Measurements from ENCODE around the gene ERBB4.
"Not testable (repeated sequence)": the region's sequence is repeated elsewhere in the genome, so short reads cannot be mapped to it uniquely, and the experiment has no call there.

Gene ERBB4

DNA sequence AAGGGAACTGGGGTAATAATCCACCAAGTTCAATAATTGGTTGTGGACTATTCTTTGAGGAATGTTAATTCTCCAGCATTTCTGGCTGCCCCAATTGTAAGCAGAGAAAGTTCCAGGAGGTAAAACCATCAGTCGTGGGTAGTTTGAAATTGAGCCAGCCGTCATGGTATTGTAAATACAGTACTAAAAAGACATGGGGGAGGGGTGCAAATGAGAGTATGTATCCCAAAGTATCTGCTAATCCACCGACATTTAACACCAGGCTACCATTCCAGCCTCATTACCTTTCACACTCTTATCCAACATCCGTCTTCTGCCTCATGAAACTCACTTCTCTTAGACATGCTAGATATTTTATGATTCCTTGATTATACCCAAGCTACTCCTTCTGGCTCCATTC, 507.9 kb downstream of the ERBB4 start:
- TF ChIP-seq Cebpa-rat (IDR thresholded peaks at IDR 0.05): no peak
- no peak overlapping the region for H3K4me2 ChIP-seq
- no peak overlapping the region for H3K9ac ChIP-seq
- no peaks in the 10 kb centered on the region for H3K9me3 ChIP-seq
- no peak overlapping the region for H3K27ac ChIP-seq
- no peaks in the 10 kb centered on the region for H4K20me1 ChIP-seq
- H3K27me3 ChIP-seq: no peaks in the 10 kb centered on the region
- no peaks in the 10 kb centered on the region for H3K4me1 ChIP-seq
- no peaks in the 10 kb centered on the region for H3K36me3 ChIP-seq
- H3K4me3 ChIP-seq: no peak overlapping the region

DNA sequence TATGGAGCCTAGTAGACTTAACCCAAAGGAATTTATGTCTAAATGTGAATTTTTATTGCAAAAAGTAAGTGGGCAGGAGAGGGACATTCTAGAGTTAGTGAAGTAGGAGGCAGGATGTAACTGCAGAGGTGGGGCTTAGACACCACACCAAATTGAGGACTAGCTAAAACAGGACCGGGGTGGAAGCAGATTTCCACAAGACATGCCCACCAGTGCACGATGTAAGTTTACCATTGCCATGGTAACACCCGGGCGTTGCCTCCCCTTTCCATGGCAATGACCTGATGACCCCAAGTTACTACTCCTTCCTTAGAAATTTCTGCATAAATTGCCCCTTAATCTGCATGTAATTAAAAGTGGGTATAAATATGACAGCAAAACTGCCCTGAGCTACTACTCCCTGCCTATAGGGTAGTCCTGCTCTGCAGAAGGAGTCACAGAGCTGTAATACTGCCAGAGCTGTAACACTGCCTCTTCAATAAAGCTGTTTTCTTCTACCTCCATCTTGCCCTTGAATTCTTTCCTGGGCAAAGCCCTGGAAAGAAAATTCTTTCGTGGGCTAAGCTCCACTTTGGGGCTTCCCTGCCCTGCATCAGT, 509.7 kb downstream of the ERBB4 start:
- Histone ChIP-seq H3K4me3 (no peak overlapping the region), H3K4me2 (no peak overlapping the region), H3K36me3 (no peaks in the 10 kb centered on the region), H3K9me3 (no peaks in the 10 kb centered on the region), H3K27me3 (no peaks in the 10 kb centered on the region), H3K4me1 (no peaks in the 10 kb centered on the region), H4K20me1 (no peaks in the 10 kb centered on the region), H3K9ac (no peak overlapping the region), H3K27ac (no peak overlapping the region)
- TF ChIP-seq Cebpa-rat (IDR thresholded peaks at IDR 0.05): no peak

GRCh38 chr2:212027681-212028628, 510.6 kb downstream of the ERBB4 start:
- Histone ChIP-seq H3K9ac (no peak overlapping the region), H3K27ac (no peak overlapping the region), H3K4me2 (no peak overlapping the region), H3K9me3 (no peaks in the 10 kb centered on the region), H3K4me3 (no peak overlapping the region), H3K27me3 (no peaks in the 10 kb centered on the region), H3K36me3 (no peaks in the 10 kb centered on the region), H4K20me1 (no peaks in the 10 kb centered on the region), H3K4me1 (no peaks in the 10 kb centered on the region)
- TF ChIP-seq Cebpa-rat (IDR thresholded peaks at IDR 0.05): no peak

DNA sequence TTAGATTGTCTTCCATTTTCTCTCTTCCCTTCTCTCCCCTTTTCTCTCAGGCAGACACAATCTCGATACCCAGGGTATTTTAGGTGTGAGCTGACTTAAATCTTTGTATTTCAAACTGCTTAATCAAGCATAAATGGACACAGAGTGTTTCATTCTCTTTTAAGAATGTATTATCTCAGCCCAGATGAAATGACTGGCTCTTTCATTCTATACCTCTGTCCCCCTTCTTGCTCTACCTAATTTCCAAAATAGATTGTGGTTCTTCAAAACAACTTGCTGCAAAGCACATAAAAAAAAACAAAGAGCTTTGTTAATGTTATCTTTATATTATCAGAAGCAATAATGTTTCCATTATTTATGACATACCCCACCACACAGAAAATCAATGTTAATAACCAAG, 514.6 kb downstream of the ERBB4 start:
- Histone ChIP-seq H3K4me3 (no peak overlapping the region), H3K9me3 (no peaks in the 10 kb centered on the region), H3K27ac (no peak overlapping the region), H3K27me3 (no peaks in the 10 kb centered on the region), H3K4me2 (no peak overlapping the region), H3K36me3 (no peaks in the 10 kb centered on the region), H3K4me1 (no peaks in the 10 kb centered on the region), H4K20me1 (no peaks in the 10 kb centered on the region), H3K9ac (no peak overlapping the region)
- TF ChIP-seq Cebpa-rat (IDR thresholded peaks at IDR 0.05): no peak

DNA sequence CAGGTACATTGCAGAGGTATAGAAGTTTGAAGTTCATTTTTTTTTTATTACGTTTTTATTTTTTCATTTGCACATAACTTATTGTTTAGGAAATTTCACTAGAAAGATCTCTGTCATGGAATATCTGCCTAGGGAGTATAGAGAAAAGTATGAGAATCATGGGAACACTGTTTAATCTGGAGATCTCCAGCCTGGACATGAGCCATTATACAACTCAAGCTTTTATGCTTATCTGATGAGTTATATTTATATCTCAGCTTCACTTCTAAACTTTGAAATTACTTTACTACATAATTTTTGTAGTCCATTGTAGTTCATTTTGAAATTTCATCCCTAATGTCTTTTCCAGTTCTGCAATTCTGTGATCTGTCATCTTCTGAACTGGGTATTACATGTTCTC, 515.6 kb downstream of the ERBB4 start:
- TF ChIP-seq Cebpa-rat (IDR thresholded peaks at IDR 0.05): no peak
- Histone ChIP-seq H3K27ac (no peak overlapping the region), H3K9ac (no peak overlapping the region), H3K27me3 (no peaks in the 10 kb centered on the region), H3K4me2 (no peak overlapping the region), H3K9me3 (no peaks in the 10 kb centered on the region), H3K4me1 (no peaks in the 10 kb centered on the region), H3K4me3 (no peak overlapping the region), H3K36me3 (no peaks in the 10 kb centered on the region), H4K20me1 (no peaks in the 10 kb centered on the region)

GRCh38 chr2:212021947-212022346, 516.7 kb downstream of the ERBB4 start:
- Histone ChIP-seq H3K27ac (no peak overlapping the region), H3K4me1 (no peaks in the 10 kb centered on the region), H3K9me3 (no peaks in the 10 kb centered on the region), H3K4me3 (no peak overlapping the region), H3K4me2 (no peak overlapping the region), H3K9ac (no peak overlapping the region), H4K20me1 (no peaks in the 10 kb centered on the region), H3K27me3 (no peaks in the 10 kb centered on the region), H3K36me3 (no peaks in the 10 kb centered on the region)
- no peak for TF ChIP-seq Cebpa-rat (IDR thresholded peaks at IDR 0.05)

DNA sequence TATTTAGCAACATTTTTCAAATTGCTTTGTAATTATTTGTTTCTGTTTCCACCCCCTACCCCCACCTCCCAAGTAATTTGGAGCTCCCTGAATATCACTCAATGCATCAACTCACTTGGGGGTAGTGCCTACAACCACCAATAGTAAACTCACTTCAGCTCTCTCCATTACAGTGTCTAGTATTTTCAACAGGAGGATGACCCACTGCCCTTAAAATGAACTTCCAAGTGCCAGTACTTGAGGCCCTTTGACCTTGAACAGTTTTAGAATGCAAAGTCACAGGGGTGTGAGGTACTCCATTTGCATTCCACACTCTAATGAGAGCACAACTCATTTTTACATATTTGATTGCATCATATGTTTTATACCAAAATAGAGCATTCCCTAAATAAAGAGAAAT, 523.0 kb downstream of the ERBB4 start:
- no peak overlapping the region for H3K9ac ChIP-seq
- H3K27me3 ChIP-seq: no peaks in the 10 kb centered on the region
- no peak for TF ChIP-seq Cebpa-rat (IDR thresholded peaks at IDR 0.05)
- H3K4me3 ChIP-seq: no peak overlapping the region
- no peaks in the 10 kb centered on the region for H3K36me3 ChIP-seq
- H3K4me2 ChIP-seq: no peak overlapping the region
- no peak overlapping the region for H3K27ac ChIP-seq
- H3K4me1 ChIP-seq: no peaks in the 10 kb centered on the region
- no peaks in the 10 kb centered on the region for H3K9me3 ChIP-seq
- H4K20me1 ChIP-seq: no peaks in the 10 kb centered on the region

- Histone ChIP-seq H3K27ac (no peak overlapping the region), H3K9ac (no peak overlapping the region), H3K36me3 (no peaks in the 10 kb centered on the region), H3K4me1 (no peaks in the 10 kb centered on the region), H3K4me3 (no peak overlapping the region), H3K4me2 (no peak overlapping the region), H3K27me3 (no peaks in the 10 kb centered on the region), H4K20me1 (no peaks in the 10 kb centered on the region), H3K9me3 (no peaks in the 10 kb centered on the region)
- TF ChIP-seq Cebpa-rat (IDR thresholded peaks at IDR 0.05): no peak
Observed at GRCh38 chr2:212013626-212014025, 525.0 kb downstream of the ERBB4 start.

- not testable (repeated sequence) for H4K20me1 ChIP-seq, H3K9ac ChIP-seq, H3K27ac ChIP-seq, H3K27me3 ChIP-seq, H3K4me2 ChIP-seq, H3K4me1 ChIP-seq, H3K9me3 ChIP-seq, H3K36me3 ChIP-seq, H3K4me3 ChIP-seq
Observed at GRCh38 chr2:212010305-212010704, 528.3 kb downstream of the ERBB4 start.

GRCh38 chr2:212007972-212008371, 530.6 kb downstream of the ERBB4 start:
- no peak overlapping the region for H3K9ac ChIP-seq
- no peak overlapping the region for H3K4me3 ChIP-seq
- no peak overlapping the region for H3K27ac ChIP-seq
- no peaks in the 10 kb centered on the region for H3K27me3 ChIP-seq
- H3K9me3 ChIP-seq: no peaks in the 10 kb centered on the region
- H3K4me2 ChIP-seq: no peak overlapping the region
- no peaks in the 10 kb centered on the region for H3K36me3 ChIP-seq
- no peak for TF ChIP-seq Cebpa-rat (IDR thresholded peaks at IDR 0.05)
- no peaks in the 10 kb centered on the region for H3K4me1 ChIP-seq
- H4K20me1 ChIP-seq: no peaks in the 10 kb centered on the region

Measured in BLaER1 (cell line).